ENCODE data around the gene SLC22A5. TPM values are rescaled to one million over a fixed set of nuclear protein-coding genes. Genes with fewer than 3 reads are reported as not detected.

Gene SLC22A5
- polyA plus RNA-seq, 1 donor (not counting 4 experiments of a cell fraction or from before 2014, with no cell fraction given) = 14.8 TPM

DNA sequence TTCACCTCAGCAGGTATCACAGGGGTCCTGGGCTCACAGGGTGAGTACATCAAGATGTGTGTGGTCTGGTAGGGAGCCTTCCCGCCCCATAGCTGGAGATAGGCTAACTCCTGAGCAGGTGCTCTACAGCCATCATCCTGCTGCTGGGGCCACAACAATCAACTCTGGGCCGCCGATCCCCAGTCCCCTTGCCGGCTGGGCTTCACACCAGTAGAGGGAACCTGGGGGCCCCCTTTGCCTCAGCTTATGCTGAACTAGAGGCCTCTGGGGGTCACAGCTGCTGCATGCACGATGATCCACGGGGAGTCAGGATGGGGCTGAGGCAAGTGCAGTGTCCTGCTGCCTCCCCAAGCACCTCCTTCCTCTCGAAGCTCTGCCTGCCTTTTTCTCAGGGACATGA, 74.6 kb downstream of the SLC22A5 start:
- DNase-seq (ENCODE audit: low read depth, low spot score) (no peak), FAIRE-seq (no peak)
- no peaks in the 10 kb centered on the region for H3K36me3 ChIP-seq (ENCODE audit: control insufficient read depth in 2 of 2, extremely low read depth in 1 of 2, insufficient read depth in 2 of 2, low read length in 2 of 2)
- no peak overlapping the region for H3K4me3 ChIP-seq (ENCODE audit: control insufficient read depth in 2 of 3, extremely low read depth in 1 of 3, insufficient read depth in 2 of 3, low read depth in 1 of 3, low read length in 3 of 3)
- H3K79me2 ChIP-seq (ENCODE audit: control insufficient read depth, insufficient read depth, low read length) = no peaks in the 10 kb centered on the region
- H3K9me3 ChIP-seq (ENCODE audit: control insufficient read depth, low read depth, low read length) = no peaks in the 10 kb centered on the region
- no peak overlapping the region for H3K27ac ChIP-seq (ENCODE audit: control insufficient read depth, insufficient read depth, low read length)
- no peaks in the 10 kb centered on the region for H4K20me1 ChIP-seq (ENCODE audit: control insufficient read depth, extremely low read depth, insufficient read depth, low read length)
- dilution Hi-C loops (cut with MboI; ENCODE audit: extremely low pct_ligation_motif_present, low sequenced_read_pairs) = no loop called here
- H3K9me1 ChIP-seq (ENCODE audit: control insufficient read depth, extremely low read depth, insufficient read depth, low read length) = no peaks in the 10 kb centered on the region
- TF ChIP-seq EZH2 (IDR thresholded peaks at IDR 0.05; ENCODE audit: low read length) = no peak
- TF ChIP-seq, protein P1, sequence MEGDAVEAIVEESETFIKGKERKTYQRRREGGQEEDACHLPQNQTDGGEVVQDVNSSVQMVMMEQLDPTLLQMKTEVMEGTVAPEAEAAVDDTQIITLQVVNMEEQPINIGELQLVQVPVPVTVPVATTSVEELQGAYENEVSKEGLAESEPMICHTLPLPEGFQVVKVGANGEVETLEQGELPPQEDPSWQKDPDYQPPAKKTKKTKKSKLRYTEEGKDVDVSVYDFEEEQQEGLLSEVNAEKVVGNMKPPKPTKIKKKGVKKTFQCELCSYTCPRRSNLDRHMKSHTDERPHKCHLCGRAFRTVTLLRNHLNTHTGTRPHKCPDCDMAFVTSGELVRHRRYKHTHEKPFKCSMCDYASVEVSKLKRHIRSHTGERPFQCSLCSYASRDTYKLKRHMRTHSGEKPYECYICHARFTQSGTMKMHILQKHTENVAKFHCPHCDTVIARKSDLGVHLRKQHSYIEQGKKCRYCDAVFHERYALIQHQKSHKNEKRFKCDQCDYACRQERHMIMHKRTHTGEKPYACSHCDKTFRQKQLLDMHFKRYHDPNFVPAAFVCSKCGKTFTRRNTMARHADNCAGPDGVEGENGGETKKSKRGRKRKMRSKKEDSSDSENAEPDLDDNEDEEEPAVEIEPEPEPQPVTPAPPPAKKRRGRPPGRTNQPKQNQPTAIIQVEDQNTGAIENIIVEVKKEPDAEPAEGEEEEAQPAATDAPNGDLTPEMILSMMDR (optimal IDR thresholded peaks at IDR 0.05 in 1 of 3, IDR thresholded peaks at IDR 0.05 in 1 of 3, conservative IDR thresholded peaks at IDR 0.05 in 1 of 3; ENCODE audit: extremely low read depth in 1 of 3, insufficient read depth in 2 of 3, low read length in 3 of 3) = no peak
- peaks cover 36% of the 10 kb centered on the region for H3K4me1 ChIP-seq (ENCODE audit: control insufficient read depth, extremely low read depth, insufficient read depth, low read length)
- no peak overlapping the region for H2AFZ ChIP-seq (ENCODE audit: control insufficient read depth, low read length)
- no peak overlapping the region for H3K4me2 ChIP-seq (ENCODE audit: control insufficient read depth, extremely low read depth, insufficient read depth, low read depth, low read length)
- no peak overlapping the region for H3K9ac ChIP-seq (ENCODE audit: control insufficient read depth, extremely low read depth, insufficient read depth, low read length)
- H3K27me3 ChIP-seq (ENCODE audit: control insufficient read depth, extremely low read depth, insufficient read depth, low read length) = no peaks in the 10 kb centered on the region

Small RNA genes lying within 50 kb of the gene (small RNA-seq; reads per million reads assigned to genes)
- gene MIR3936 (ENCODE audit: insufficient read length in 3 of 3, low read depth in 3 of 3, low replicate concordance in 1 of 3) = 0.20 to 1.0 (median 0.50) reads per million in 3 experiments

Other genes starting within 250 kb of the SLC22A5 start
- gene P4HA2, start 141.9 kb upstream of the SLC22A5 start, polyA plus RNA-seq = 93.6 to 158 TPM (median 112 TPM) in 3 replicates
- gene PDLIM4, start 112.0 kb upstream of the SLC22A5 start, polyA plus RNA-seq = 38.3 to 81.8 TPM (median 79.3 TPM) in 3 replicates
- gene SLC22A4, start 75.3 kb upstream of the SLC22A5 start, polyA plus RNA-seq = 1.00 to 1.5 TPM (median 1.4 TPM) in 3 replicates
- 3.7 to 16.4 TPM (median 6.2 TPM) in 3 replicates for gene IRF1, start 121.1 kb downstream of the SLC22A5 start, polyA plus RNA-seq
- gene IL5, start 173.8 kb downstream of the SLC22A5 start, polyA plus RNA-seq = not detected in 3 replicates
- 14.8 to 26.3 TPM (median 18.2 TPM) in 3 replicates for gene RAD50, start 187.3 kb downstream of the SLC22A5 start, polyA plus RNA-seq

Data from keratinocyte (primary cell).